Left ventricle myocardium inferior (tissue), 1 donor: ENCODE measurements around the gene FAM184A. TPM values are rescaled to one million over a fixed set of nuclear protein-coding genes. Genes with fewer than 3 reads are reported as not detected.

Experiments used
- DNase-seq: peaks from one replicate; pipeline ENCODE4 v3.0.0-alpha.2; 2020
- H3K27ac ChIP-seq: fragments of 200-600 bp; replicated peaks from 2 replicates; pipeline ENCODE4 v1.8.0; 2021
- H3K27me3 ChIP-seq: fragments of 200-600 bp; 2 replicates; pipeline ENCODE4 v1.8.0; 2021; ENCODE audit warnings: low read depth
- H3K36me3 ChIP-seq: fragments of 200-600 bp; 2 replicates; pipeline ENCODE4 v1.8.0; 2021
- H3K4me1 ChIP-seq: fragments of 200-600 bp; 2 replicates; pipeline ENCODE4 v1.8.0; 2021
- H3K4me3 ChIP-seq: fragments of 200-600 bp; 2 replicates; pipeline ENCODE4 v1.8.0; 2021; ENCODE audit warnings: mild to moderate bottlenecking, moderate library complexity
- H3K9me3 ChIP-seq: fragments of 200-600 bp; replicated peaks from 2 replicates; pipeline ENCODE4 v1.8.0; 2021
- intact Hi-C: fragments of 100-400 bp; cut with micrococcal nuclease; formaldehyde crosslinking; loops from one replicate; pipeline ENCODE4 v1.11.0; 2022
- total RNA-seq: library from RNA; stranded (reverse); fragmentation: NEBNext Ultra II Directional; extraction: Animal tissue kit (Norgen Biotek cat#: 25700); gene quantifications from one replicate; pipeline ENCODE4 v1.2.1, GENCODE V29; 2021
- TF ChIP-seq, protein P1 (sequence below): fragments of 200-600 bp; IDR thresholded peaks from 2 replicates; pipeline ENCODE4 v1.8.0; 2021; ENCODE audit warnings: antibody characterized with exemption, mild to moderate bottlenecking, borderline replicate concordance
- donor health status: DM: no; HTN: yes; CAD: no; lungs with severe emphysema.

The FAM184A gene
- total RNA-seq, 1 donor from 2014 or later, result 0.93 TPM

DNA sequence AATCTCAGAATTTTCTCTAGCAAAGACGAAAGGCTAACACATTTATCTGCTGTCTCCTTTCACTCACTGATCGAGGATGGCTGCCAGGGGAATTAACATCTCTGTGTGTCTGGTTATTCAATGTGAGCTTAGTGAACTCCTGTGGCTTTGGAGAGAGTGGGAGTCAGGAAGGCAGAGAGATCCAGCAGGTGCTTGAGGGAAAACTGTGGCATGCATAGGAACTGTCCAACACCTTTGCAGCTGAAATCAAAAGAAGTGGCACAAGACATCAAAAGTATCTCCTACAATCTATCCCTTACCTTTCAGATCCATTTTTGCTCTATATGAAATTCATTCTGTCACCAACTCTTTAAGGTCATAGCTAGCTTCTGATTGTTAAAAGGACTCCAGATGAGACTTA, 11.8 kb upstream of the FAM184A start:
- H3K9me3 ChIP-seq, result no peaks in the 10 kb centered on the region
- intact Hi-C loops, result no loop called here
- DNase-seq, result no peak

DNA sequence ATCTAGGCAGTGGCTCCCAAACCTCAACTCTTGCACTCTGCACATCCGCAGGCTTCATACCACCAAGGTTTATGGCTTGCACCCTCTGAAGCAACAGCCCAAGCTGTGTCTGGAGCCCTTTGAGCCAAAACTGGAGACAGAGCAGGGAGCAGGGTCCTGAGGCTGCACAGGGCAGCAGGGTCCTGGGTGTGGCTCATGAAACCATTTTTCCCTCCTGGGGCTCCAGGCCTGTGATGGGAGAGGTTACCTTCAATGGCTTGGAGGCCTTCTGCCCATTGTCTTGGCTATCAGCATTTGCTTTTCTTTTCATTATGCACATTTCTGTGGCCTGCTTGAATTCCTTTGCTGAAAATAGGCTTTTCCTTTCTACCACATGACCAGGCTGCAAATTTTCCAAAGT, 6.3 kb upstream of the FAM184A start:
- H3K36me3 ChIP-seq, result no peaks in the 10 kb centered on the region
- peaks cover 16% of the 10 kb centered on the region for H3K9me3 ChIP-seq
- DNase-seq, result no peak
- peaks cover 4% of the 10 kb centered on the region for H3K4me1 ChIP-seq
- intact Hi-C loops, result no loop called here
- TF ChIP-seq, protein P1, sequence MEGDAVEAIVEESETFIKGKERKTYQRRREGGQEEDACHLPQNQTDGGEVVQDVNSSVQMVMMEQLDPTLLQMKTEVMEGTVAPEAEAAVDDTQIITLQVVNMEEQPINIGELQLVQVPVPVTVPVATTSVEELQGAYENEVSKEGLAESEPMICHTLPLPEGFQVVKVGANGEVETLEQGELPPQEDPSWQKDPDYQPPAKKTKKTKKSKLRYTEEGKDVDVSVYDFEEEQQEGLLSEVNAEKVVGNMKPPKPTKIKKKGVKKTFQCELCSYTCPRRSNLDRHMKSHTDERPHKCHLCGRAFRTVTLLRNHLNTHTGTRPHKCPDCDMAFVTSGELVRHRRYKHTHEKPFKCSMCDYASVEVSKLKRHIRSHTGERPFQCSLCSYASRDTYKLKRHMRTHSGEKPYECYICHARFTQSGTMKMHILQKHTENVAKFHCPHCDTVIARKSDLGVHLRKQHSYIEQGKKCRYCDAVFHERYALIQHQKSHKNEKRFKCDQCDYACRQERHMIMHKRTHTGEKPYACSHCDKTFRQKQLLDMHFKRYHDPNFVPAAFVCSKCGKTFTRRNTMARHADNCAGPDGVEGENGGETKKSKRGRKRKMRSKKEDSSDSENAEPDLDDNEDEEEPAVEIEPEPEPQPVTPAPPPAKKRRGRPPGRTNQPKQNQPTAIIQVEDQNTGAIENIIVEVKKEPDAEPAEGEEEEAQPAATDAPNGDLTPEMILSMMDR, result no peak
- H3K4me3 ChIP-seq, result no peak overlapping the region
- no peaks in the 10 kb centered on the region for H3K27me3 ChIP-seq
- no peak overlapping the region for H3K27ac ChIP-seq

More for the DNA sequence above, 11.8 kb upstream of the FAM184A start:
- H3K27me3 ChIP-seq, result no peaks in the 10 kb centered on the region
- no peak overlapping the region for H3K4me3 ChIP-seq
- TF ChIP-seq, protein P1, result no peak
- no peak overlapping the region for H3K27ac ChIP-seq
- H3K4me1 ChIP-seq, result no peaks in the 10 kb centered on the region
- no peaks in the 10 kb centered on the region for H3K36me3 ChIP-seq

DNA sequence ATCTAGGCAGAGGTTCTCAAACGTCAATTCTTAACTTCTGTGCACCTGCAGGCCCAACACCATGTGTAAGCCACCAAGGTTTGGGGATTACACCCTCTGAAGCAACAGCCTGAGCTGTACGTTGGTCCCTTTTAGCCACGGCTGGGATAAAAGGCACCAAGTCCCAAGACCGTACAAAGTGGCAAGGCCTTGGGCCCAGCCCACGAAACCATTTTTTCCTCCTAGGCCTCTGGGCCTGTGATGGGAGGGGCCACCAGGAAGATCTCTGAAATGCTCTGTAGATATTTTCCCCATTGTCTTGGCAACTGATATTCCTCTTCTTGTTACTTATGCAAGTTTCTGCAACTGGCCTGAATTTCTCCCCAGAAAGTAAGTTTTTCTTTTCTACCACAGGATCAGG, 4.5 kb upstream of the FAM184A start:
- H3K4me1 ChIP-seq, result peaks cover 20% of the 10 kb centered on the region
- H3K4me3 ChIP-seq, result no peak overlapping the region
- no peaks in the 10 kb centered on the region for H3K27me3 ChIP-seq
- no peaks in the 10 kb centered on the region for H3K36me3 ChIP-seq
- DNase-seq, result no peak
- intact Hi-C loops, result no loop called here
- TF ChIP-seq, protein P1, result no peak
- H3K9me3 ChIP-seq, result peaks cover 16% of the 10 kb centered on the region
- H3K27ac ChIP-seq, result no peak overlapping the region

DNA sequence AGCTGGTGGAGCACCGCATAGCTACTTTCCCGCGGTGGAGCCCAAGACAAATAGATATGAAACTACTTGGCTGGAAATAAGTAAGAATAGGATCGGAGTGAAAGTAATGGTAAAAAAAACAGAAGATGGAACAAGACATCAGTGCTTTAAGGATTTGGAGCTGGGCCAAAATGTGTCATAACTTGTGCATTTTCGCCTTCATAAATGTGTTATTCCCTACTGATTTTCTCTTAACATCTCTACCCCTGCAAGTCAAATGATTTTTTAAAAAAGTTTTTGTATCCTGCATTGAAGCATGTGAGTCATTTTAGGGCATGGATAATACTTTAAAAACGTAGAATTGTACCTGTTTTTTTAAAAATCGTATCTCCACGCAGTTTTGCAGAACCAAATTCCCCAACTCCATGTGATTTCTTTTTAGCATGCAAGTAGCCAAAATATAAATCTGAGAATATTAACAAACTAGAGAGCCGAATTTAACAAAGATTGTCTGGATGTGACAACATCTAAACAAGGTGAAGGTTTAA, 882 bp upstream of the FAM184A start:
- Histone ChIP-seq H3K4me1 (peaks cover 26% of the 10 kb centered on the region), H3K27ac (peak overlapping the region; percentile 72), H3K9me3 (peaks cover 16% of the 10 kb centered on the region), H3K36me3 (no peaks in the 10 kb centered on the region), H3K27me3 (no peaks in the 10 kb centered on the region), H3K4me3 (peak overlapping the region; percentile 84)
- DNase-seq, result no peak
- TF ChIP-seq, protein P1, result no peak
- intact Hi-C loops, result no loop called here

DNA sequence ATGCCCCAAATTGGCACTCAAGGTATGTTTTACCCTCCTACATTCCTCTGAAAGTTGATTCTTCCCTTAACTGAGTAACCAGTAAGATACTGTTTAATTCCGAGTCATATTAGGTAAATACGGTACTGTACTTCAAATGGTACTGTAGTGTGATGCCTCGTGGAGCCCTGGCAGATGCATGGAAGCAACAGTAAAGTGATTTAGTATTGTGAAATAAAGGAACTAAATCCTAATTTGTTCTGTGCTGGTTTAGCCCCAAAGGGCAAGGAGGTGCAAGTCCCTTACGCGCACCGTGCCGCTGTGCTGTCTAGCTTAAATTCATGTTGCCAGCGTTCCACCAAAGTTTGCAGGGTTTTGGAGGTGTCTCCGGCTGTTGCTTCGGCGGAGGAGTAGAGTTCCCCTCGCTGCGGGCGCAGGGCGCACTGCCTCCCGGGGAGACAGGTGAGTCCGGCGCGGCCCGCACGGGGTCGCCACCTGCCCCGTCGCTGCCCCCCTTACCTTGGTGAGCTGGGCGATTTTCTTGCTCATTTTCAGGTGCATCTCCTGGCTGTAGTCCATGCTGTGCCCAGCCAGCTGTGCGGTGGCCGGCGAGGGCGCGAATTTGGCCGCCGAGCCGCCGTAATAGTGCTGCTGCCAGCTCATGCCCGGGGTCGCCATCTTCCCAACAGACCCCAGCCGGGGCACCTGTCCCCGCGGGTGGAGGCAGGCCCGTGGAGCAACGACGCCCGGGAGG, 655 bp downstream of the FAM184A start:
- Histone ChIP-seq H3K27me3 (no peaks in the 10 kb centered on the region), H3K36me3 (no peaks in the 10 kb centered on the region), H3K27ac (peak overlapping the region; percentile 72), H3K9me3 (peaks cover 4% of the 10 kb centered on the region), H3K4me3 (peak overlapping the region; percentile 84), H3K4me1 (peaks cover 26% of the 10 kb centered on the region)
- TF ChIP-seq, protein P1, result no peak
- intact Hi-C loops, result no loop called here
- DNase-seq, result no peak
